ENCODE data around the gene SPATA22.
"Not testable (repeated sequence)": the region's sequence is repeated elsewhere in the genome, so short reads cannot be mapped to it uniquely, and the experiment has no call there.

The SPATA22 gene

GRCh38 chr17:3400055-3400454, 71.6 kb downstream of the SPATA22 start:
- ATAC-seq (ENCODE audit: low read depth) (no peak), DNase-seq (ENCODE audit: low spot score) (no peak)
- Histone ChIP-seq H3K4me1 (ENCODE audit: insufficient read depth, poor library complexity, severe bottlenecking) (no peaks in the 10 kb centered on the region), H3K9me3 (ENCODE audit: severe bottlenecking) (no peaks in the 10 kb centered on the region), H3K36me3 (ENCODE audit: low read depth) (no peaks in the 10 kb centered on the region), H3K4me3 (ENCODE audit: severe bottlenecking) (no peak overlapping the region), H3K27me3 (ENCODE audit: insufficient read depth, poor library complexity, severe bottlenecking) (peaks cover 3% of the 10 kb centered on the region), H3K27ac (ENCODE audit: poor library complexity, severe bottlenecking) (no peak overlapping the region)
- no peak for TF ChIP-seq CTCF (IDR thresholded peaks at IDR 0.05; ENCODE audit: poor library complexity, severe bottlenecking)

DNA sequence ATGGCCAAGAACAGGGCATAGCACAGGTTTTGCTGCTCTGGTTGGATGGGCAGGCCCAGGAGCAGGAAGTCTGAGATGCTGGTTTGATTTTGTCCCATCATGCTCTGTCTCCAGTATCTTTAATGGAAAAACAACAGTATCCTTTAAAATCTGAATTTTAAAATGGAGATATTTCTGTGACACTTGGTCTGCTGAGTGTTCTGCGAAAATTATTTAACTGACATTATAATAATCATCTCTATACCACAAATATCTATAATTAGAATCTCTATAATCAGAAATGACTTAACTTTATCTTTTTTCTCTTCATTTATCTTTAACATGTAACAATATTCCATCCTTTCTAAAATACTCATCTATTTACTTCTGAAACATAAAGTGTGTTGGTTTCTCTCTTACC, 73.3 kb downstream of the SPATA22 start, which contains the start of gene OR1E1:
Gene OR1E1 (minus strand): TSS at position 101 of the 400 bp plus-strand sequence. CDS start 0 bp downstream, at position 101.
- Histone ChIP-seq H3K4me1 (ENCODE audit: insufficient read depth, poor library complexity, severe bottlenecking) (no peaks in the 10 kb centered on the region), H3K36me3 (ENCODE audit: low read depth) (no peaks in the 10 kb centered on the region), H3K27me3 (ENCODE audit: insufficient read depth, poor library complexity, severe bottlenecking) (peaks cover 3% of the 10 kb centered on the region), H3K4me3 (ENCODE audit: severe bottlenecking) (no peak within 1 kb of the TSS), H3K9me3 (ENCODE audit: severe bottlenecking) (no peaks in the 10 kb centered on the region), H3K27ac (ENCODE audit: poor library complexity, severe bottlenecking) (no peak within 1 kb of the TSS)
- no peak for TF ChIP-seq CTCF (IDR thresholded peaks at IDR 0.05; ENCODE audit: poor library complexity, severe bottlenecking)
- ATAC-seq (ENCODE audit: low read depth) (no peak), DNase-seq (ENCODE audit: low spot score) (no peak)

GRCh38 chr17:3397801-3398200, 73.8 kb downstream of the SPATA22 start:
- H3K36me3 ChIP-seq (ENCODE audit: low read depth); DNase-seq (ENCODE audit: low spot score); H3K4me1 ChIP-seq (ENCODE audit: insufficient read depth, poor library complexity, severe bottlenecking); ATAC-seq (ENCODE audit: low read depth); H3K27me3 ChIP-seq (ENCODE audit: insufficient read depth, poor library complexity, severe bottlenecking); H3K4me3 ChIP-seq (ENCODE audit: severe bottlenecking); H3K27ac ChIP-seq (ENCODE audit: poor library complexity, severe bottlenecking); H3K9me3 ChIP-seq (ENCODE audit: severe bottlenecking): not testable (repeated sequence)
